HG02642 (cell line): ENCODE results near the gene LSM4.

Experiments
- ATAC-seq: cut with Tn5 transposase; IDR thresholded peaks from one replicate; pipeline ENCODE4 v1.9.1; 2021; ENCODE audit warnings: mild to moderate bottlenecking; ENCODE audit not compliant: unreplicated experiment, poor library complexity

Gene LSM4

GRCh38 chr19:18280247-18281081 lies 42.4 kb downstream of the LSM4 start:
- peak; percentile 20 for ATAC-seq

- peak; percentile 18 for ATAC-seq
Observed at GRCh38 chr19:18279516-18280246, 43.2 kb downstream of the LSM4 start.

- ATAC-seq, result no peak
Observed at GRCh38 chr19:18279266-18279515, 43.7 kb downstream of the LSM4 start.

- no peak for ATAC-seq
Observed at GRCh38 chr19:18278521-18279265, 44.2 kb downstream of the LSM4 start.

- no peak for ATAC-seq
Observed at GRCh38 chr19:18274781-18275356, 48.0 kb downstream of the LSM4 start.

GRCh38 chr19:18274219-18274780 lies 48.6 kb downstream of the LSM4 start, which contains the start of gene IQCN:
Gene IQCN (minus strand): TSS chr19:18274452. CDS start chr19:18269478, 4,974 bp downstream.
- ATAC-seq, result no peak

- ATAC-seq, result no peak
Observed at GRCh38 chr19:18273561-18274218, 49.2 kb downstream of the LSM4 start.

- no peak for ATAC-seq
Observed at GRCh38 chr19:18271433-18271841, 51.4 kb downstream of the LSM4 start.

GRCh38 chr19:18270326-18270725 lies 52.5 kb downstream of the LSM4 start:
- ATAC-seq, result no peak

- no peak for ATAC-seq
Observed at GRCh38 chr19:18269070-18269723, 53.7 kb downstream of the LSM4 start.

GRCh38 chr19:18266771-18267686 lies 55.8 kb downstream of the LSM4 start:
- ATAC-seq, result no peak

GRCh38 chr19:18265582-18265981 lies 57.3 kb downstream of the LSM4 start:
- ATAC-seq, result no peak

GRCh38 chr19:18264971-18265540 lies 57.8 kb downstream of the LSM4 start:
- ATAC-seq, result no peak

- no peak for ATAC-seq
Observed at GRCh38 chr19:18264137-18264854, 58.6 kb downstream of the LSM4 start.

- no peak for ATAC-seq
Observed at GRCh38 chr19:18263324-18264136, 59.3 kb downstream of the LSM4 start.

GRCh38 chr19:18262917-18263316 lies 60.0 kb downstream of the LSM4 start:
- no peak for ATAC-seq

GRCh38 chr19:18262144-18262543 lies 60.7 kb downstream of the LSM4 start:
- no peak for ATAC-seq
